Measurements from ENCODE around the gene TSPAN33.

GRCh38 chr7:129149511-129149910 is 5.0 kb downstream of the TSPAN33 start:
- TF ChIP-seq POLR2A (IDR thresholded peaks at IDR 0.05; ENCODE audit: low read length) (no peak), GATA1 (IDR thresholded peaks at IDR 0.05; ENCODE audit: low read depth, low read length) (no peak)

Measured in erythroblast (primary cell).